ENCODE measurements around the gene ZNF746. TPM values are rescaled to one million over a fixed set of nuclear protein-coding genes. Genes with fewer than 3 reads are reported as not detected.

ZNF746 gene
- total and polyA plus RNA-seq, 4 experiments from 2014 or later, result 3.7 to 25.6 (median 19.8) TPM

DNA sequence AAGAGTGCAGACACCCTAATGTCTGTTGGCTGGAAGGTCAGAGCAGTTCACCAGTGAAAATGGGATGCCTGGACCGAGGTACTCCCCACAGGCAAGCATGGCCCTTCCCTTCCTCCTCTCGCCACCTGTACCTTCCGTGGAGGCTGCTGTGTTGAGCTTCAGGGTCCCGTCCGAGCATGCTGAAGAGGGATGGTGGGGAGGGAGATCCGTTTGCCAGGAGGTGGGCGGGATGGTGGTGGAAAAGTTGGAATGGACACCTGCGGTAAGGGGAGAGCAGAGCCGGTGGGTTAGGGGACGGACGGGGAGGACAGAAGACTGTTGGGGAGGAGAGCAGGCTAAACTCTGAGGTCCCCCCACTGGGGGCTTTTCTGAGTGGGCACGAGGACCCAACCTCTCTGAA lies 20.8 kb downstream of the ZNF746 start:
- Mint-ChIP-seq H3K27ac (peak overlapping the region in 1 of 7 donors; percentile 64), H3K36me3 (peaks cover 63 to 65% of the 10 kb centered on the region in 2 donors), H3K4me1 (peaks cover 0 to 6% (median 2%) of the 10 kb centered on the region in 4 donors), H3K27me3 (no peaks in the 10 kb centered on the region), H3K4me3 (no peak overlapping the region), H3K9me3 (peaks cover 0 to 7% (median 0%) of the 10 kb centered on the region in 8 donors)
- Histone ChIP-seq H3K27me3 (ENCODE audit: insufficient read depth, low read length) (no peaks in the 10 kb centered on the region), H3K4me1 (ENCODE audit: insufficient read depth, low read length) (no peaks in the 10 kb centered on the region), H3K4me3 (ENCODE audit: low read length in 2 of 2) (no peak overlapping the region), H3K36me3 (ENCODE audit: insufficient read depth, low read length) (peaks cover 23% of the 10 kb centered on the region), H3K9me3 (ENCODE audit: control insufficient read depth in 1 of 2, low read length in 2 of 2) (no peaks in the 10 kb centered on the region), H3K27ac (ENCODE audit: low read depth, low read length) (no peak overlapping the region)
- DNase-seq, result no peak
- POLR2A ChIA-PET (ENCODE audit: partially characterized antibody), result no interaction called here
- intact Hi-C loops (cut with micrococcal nuclease), result no loop called here
- CTCF ChIA-PET (ENCODE audit: partially characterized antibody), result interaction anchor here (0.7 kb wide), 1 partner anchor 149 kb away, joined by 3 read pairs; no protein-coding TSS in a partner anchor

DNA sequence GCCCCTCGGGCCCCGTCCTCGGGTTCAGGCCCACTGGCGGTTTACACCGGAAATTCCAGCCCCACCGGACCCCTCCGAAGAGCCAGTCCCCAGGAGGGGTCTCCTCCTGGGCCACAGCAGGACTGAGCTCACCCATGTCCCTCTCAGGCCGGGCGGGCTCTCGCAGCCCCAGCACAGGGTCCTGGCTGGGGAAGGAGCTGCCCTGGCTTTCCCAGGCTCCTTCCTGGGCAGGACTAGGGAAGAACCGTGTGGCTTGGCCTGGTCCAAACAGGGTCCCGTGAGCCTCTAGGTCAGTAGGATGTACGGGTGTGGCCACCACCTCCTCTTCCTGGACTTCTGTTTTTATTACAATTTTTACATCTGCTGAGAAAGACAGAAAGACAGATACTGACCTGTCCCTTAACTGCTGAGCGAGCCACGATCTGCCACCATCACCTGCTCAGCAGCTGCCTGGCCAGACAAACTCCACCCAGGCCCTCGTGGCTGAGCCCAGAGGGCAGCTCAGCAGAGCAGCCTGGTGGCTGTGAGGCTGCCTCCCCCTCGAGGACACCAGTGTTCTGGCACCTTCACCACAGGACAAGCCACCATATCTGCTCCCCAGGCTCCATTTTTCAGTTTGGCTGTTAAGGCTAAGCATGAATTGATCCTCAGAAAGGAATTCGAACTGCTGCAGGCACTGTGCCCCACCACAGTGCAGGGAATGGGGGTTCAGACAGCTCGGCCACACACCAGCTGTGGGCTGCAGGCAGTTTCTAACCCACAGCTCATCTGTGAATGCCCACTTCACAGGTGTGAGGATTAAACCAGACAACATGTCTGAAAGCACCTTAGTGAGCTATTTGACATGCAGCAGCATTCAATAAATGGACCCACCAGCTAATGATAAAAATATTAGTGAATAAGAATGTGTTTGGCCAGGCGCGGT lies 22.2 kb downstream of the ZNF746 start:
- Mint-ChIP-seq H3K36me3 (peaks cover 60 to 67% of the 10 kb centered on the region in 2 donors), H3K4me3 (no peak overlapping the region), H3K4me1 (peaks cover 0 to 6% (median 2%) of the 10 kb centered on the region in 4 donors), H3K27ac (peak overlapping the region in 1 of 7 donors; percentile 22), H3K9me3 (peaks cover 0 to 7% (median 0%) of the 10 kb centered on the region in 8 donors), H3K27me3 (no peaks in the 10 kb centered on the region)
- no peaks in the 10 kb centered on the region for H3K4me1 ChIP-seq (ENCODE audit: insufficient read depth, low read length)
- H3K27ac ChIP-seq (ENCODE audit: low read depth, low read length), result no peak overlapping the region
- CTCF ChIA-PET (ENCODE audit: partially characterized antibody), result no interaction called here
- intact Hi-C loops (cut with micrococcal nuclease), result no loop called here
- no peak for DNase-seq
- no peaks in the 10 kb centered on the region for H3K9me3 ChIP-seq (ENCODE audit: control insufficient read depth in 1 of 2, low read length in 2 of 2)
- no peak overlapping the region for H3K4me3 ChIP-seq (ENCODE audit: low read length in 2 of 2)
- POLR2A ChIA-PET (ENCODE audit: partially characterized antibody), result interaction anchor here (0.9 to 1.2 kb wide), 2 partner anchors 15 to 246 kb away, joined by 3 read pairs; no protein-coding TSS in a partner anchor
- H3K36me3 ChIP-seq (ENCODE audit: insufficient read depth, low read length), result peaks cover 23% of the 10 kb centered on the region
- H3K27me3 ChIP-seq (ENCODE audit: insufficient read depth, low read length), result no peaks in the 10 kb centered on the region

DNA sequence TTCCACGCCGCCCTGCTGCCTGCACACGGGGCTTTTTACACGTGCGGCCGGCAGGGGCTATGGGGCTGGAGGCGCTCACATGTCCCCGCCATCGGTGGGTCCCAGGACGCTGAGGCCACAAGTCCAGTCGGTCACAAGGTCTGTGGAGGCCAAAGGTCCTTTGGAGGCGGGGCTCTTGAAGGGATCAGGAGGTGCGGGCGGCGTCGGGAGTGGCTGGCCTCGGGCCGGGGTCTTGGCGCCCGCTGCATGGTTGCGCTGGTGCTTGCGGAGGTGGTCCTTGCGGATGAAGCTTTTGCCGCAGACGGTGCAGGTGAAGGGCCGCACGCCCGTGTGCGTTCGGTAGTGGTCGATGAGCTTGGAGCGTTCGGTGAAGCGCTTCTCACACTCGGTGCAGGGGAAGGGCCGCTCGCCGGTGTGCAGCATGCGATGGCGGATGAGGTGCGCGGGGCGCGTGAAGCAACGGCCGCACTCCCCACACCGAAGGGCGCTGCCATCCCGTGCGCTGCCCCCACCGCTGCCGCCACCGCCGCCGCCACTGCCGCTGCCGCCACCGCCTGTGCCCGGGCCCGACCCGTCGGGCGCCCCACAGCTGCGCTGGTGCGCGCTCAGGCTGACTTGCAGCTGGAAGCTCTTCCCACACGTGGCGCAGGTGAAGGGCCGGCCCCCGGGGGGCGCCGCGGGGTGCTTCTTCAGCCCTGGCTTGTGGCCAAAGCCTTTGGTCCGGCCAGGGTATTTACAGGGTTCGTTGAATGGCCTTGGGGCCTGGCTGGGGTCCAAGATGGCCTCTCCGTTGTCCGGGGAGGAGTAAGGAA lies 23.1 kb downstream of the ZNF746 start:
- Mint-ChIP-seq H3K36me3 (peaks cover 55 to 65% of the 10 kb centered on the region in 2 donors), H3K4me1 (peaks cover 0 to 7% (median 2%) of the 10 kb centered on the region in 4 donors), H3K27me3 (no peaks in the 10 kb centered on the region), H3K9me3 (peaks cover 0 to 7% (median 0%) of the 10 kb centered on the region in 8 donors), H3K27ac (peak overlapping the region in 1 of 7 donors; percentile 41), H3K4me3 (no peak overlapping the region)
- no peak overlapping the region for H3K4me3 ChIP-seq (ENCODE audit: low read length in 2 of 2)
- POLR2A ChIA-PET (ENCODE audit: partially characterized antibody), result interaction anchor here (1.2 kb wide), 1 partner anchor 14 kb away, joined by 3 read pairs; no protein-coding TSS in a partner anchor
- no peak for DNase-seq
- no peak overlapping the region for H3K27ac ChIP-seq (ENCODE audit: low read depth, low read length)
- CTCF ChIA-PET (ENCODE audit: partially characterized antibody), result no interaction called here
- H3K9me3 ChIP-seq (ENCODE audit: control insufficient read depth in 1 of 2, low read length in 2 of 2), result no peaks in the 10 kb centered on the region
- peaks cover 23% of the 10 kb centered on the region for H3K36me3 ChIP-seq (ENCODE audit: insufficient read depth, low read length)
- H3K27me3 ChIP-seq (ENCODE audit: insufficient read depth, low read length), result no peaks in the 10 kb centered on the region
- intact Hi-C loops (cut with micrococcal nuclease), result no loop called here
- H3K4me1 ChIP-seq (ENCODE audit: insufficient read depth, low read length), result no peaks in the 10 kb centered on the region

DNA sequence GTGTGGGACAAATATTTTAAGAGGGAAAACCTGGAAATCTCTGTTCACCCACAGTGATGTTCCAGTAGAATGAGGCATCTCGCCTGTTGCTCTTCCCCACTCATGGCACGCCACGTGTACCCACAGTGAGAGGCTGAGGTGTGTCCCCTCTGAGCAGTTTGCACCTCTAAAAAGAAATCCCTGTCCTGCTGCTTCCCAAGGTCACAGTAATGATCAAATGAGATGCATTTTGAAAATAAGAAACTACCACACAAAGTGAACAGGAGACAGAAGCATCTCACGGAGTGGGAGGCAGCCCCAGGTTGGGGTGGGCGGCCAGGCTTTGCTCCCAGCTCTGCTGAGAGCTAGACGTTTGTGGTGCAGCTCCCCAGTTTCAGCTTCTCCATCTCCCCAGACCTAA lies 24.4 kb downstream of the ZNF746 start:
- H3K9me3 Mint-ChIP-seq, result no peaks in the 10 kb centered on the region
- no peak overlapping the region for H3K4me3 ChIP-seq (ENCODE audit: low read length in 2 of 2)
- H3K9me3 ChIP-seq (ENCODE audit: control insufficient read depth in 1 of 2, low read length in 2 of 2), result no peaks in the 10 kb centered on the region
- H3K27me3 Mint-ChIP-seq, result no peaks in the 10 kb centered on the region
- ChIA-PET POLR2A (ENCODE audit: partially characterized antibody) (no interaction called here), CTCF (ENCODE audit: partially characterized antibody) (no interaction called here)
- H3K27ac ChIP-seq (ENCODE audit: low read depth, low read length), result no peak overlapping the region
- intact Hi-C loops (cut with micrococcal nuclease), result no loop called here
- H3K36me3 Mint-ChIP-seq, result peaks cover 44 to 52% of the 10 kb centered on the region in 2 donors
- DNase-seq, result no peak
- H3K4me1 ChIP-seq (ENCODE audit: insufficient read depth, low read length), result no peaks in the 10 kb centered on the region
- no peaks in the 10 kb centered on the region for H3K27me3 ChIP-seq (ENCODE audit: insufficient read depth, low read length)
- H3K4me1 Mint-ChIP-seq, result peaks cover 0 to 4% (median 0%) of the 10 kb centered on the region in 4 donors
- H3K36me3 ChIP-seq (ENCODE audit: insufficient read depth, low read length), result peaks cover 23% of the 10 kb centered on the region
- no peak overlapping the region for H3K27ac Mint-ChIP-seq
- no peak overlapping the region for H3K4me3 Mint-ChIP-seq

GRCh38 chr7:149471289-149471953 lies 26.2 kb downstream of the ZNF746 start:
- H3K4me1 ChIP-seq (ENCODE audit: insufficient read depth, low read length), result no peaks in the 10 kb centered on the region
- Mint-ChIP-seq H3K36me3 (peaks cover 30 to 40% of the 10 kb centered on the region in 2 donors), H3K9me3 (peaks cover 0 to 2% (median 0%) of the 10 kb centered on the region in 8 donors), H3K27ac (peak overlapping the region in 1 of 7 donors; percentile 59), H3K4me3 (no peak overlapping the region), H3K4me1 (peaks cover 0 to 1% (median 0%) of the 10 kb centered on the region in 4 donors), H3K27me3 (peaks cover under 1% of the 10 kb centered on the region in 2 donors)
- no peak overlapping the region for H3K27ac ChIP-seq (ENCODE audit: low read depth, low read length)
- no peaks in the 10 kb centered on the region for H3K27me3 ChIP-seq (ENCODE audit: insufficient read depth, low read length)
- intact Hi-C loops (cut with micrococcal nuclease), result no loop called here
- no peaks in the 10 kb centered on the region for H3K9me3 ChIP-seq (ENCODE audit: control insufficient read depth in 1 of 2, low read length in 2 of 2)
- no peak overlapping the region for H3K4me3 ChIP-seq (ENCODE audit: low read length in 2 of 2)
- CTCF ChIA-PET (ENCODE audit: partially characterized antibody), result no interaction called here
- DNase-seq, result no peak
- peaks cover 12% of the 10 kb centered on the region for H3K36me3 ChIP-seq (ENCODE audit: insufficient read depth, low read length)
- POLR2A ChIA-PET (ENCODE audit: partially characterized antibody), result no interaction called here

DNA sequence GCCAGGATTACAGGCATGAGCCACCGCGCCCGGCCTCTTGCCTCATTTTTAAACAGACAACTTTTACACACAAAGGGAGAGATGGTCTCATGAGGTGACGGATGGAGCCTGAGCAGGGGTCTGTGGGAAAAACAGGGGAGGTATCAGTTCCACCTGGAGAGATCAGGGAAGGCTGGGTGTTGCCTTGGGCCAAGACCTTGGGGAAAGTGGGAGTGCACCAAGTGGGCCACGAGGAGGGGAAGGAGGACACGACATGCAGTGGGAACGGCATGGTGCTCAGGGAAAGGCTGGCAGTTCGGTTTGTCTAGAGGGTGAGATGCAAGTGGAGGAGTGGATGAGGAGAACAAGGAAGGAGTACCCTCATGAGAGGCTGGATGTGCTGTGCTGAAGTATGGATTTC lies 27.8 kb downstream of the ZNF746 start:
- Mint-ChIP-seq H3K4me3 (no peak overlapping the region), H3K9me3 (peaks cover 0 to 6% (median 0%) of the 10 kb centered on the region in 8 donors), H3K36me3 (peaks cover 21 to 32% of the 10 kb centered on the region in 2 donors), H3K27ac (peak overlapping the region in 1 of 7 donors; percentile 17), H3K4me1 (peaks cover 0 to 1% (median 0%) of the 10 kb centered on the region in 4 donors), H3K27me3 (peaks cover 4% of the 10 kb centered on the region in 2 donors)
- no peaks in the 10 kb centered on the region for H3K4me1 ChIP-seq (ENCODE audit: insufficient read depth, low read length)
- DNase-seq, result no peak
- intact Hi-C loops (cut with micrococcal nuclease), result no loop called here
- no peaks in the 10 kb centered on the region for H3K9me3 ChIP-seq (ENCODE audit: control insufficient read depth in 1 of 2, low read length in 2 of 2)
- H3K27me3 ChIP-seq (ENCODE audit: insufficient read depth, low read length), result no peaks in the 10 kb centered on the region
- no peaks in the 10 kb centered on the region for H3K36me3 ChIP-seq (ENCODE audit: insufficient read depth, low read length)
- ChIA-PET CTCF (ENCODE audit: partially characterized antibody) (no interaction called here), POLR2A (ENCODE audit: partially characterized antibody) (no interaction called here)
- H3K27ac ChIP-seq (ENCODE audit: low read depth, low read length), result no peak overlapping the region
- no peak overlapping the region for H3K4me3 ChIP-seq (ENCODE audit: low read length in 2 of 2)
